Peyer's patch (tissue), 4 donors: ENCODE measurements around the gene PDE2A. TPM values are rescaled to one million over a fixed set of nuclear protein-coding genes. Genes with fewer than 3 reads are reported as not detected.
"Not testable (repeated sequence)": the region's sequence is repeated elsewhere in the genome, so short reads cannot be mapped to it uniquely, and the experiment has no call there.

Experiments used
- DNase-seq, 3 donors: peaks; one replicate each; pipeline ENCODE4 v3.0.0-alpha.2; 2017 to 2019
- H3K27ac ChIP-seq, 4 donors: fragments of 200-600 bp; sonication (generic); one replicate each; pipeline ENCODE4 v1.5.1; 2016 to 2019
- H3K27me3 ChIP-seq, 2 donors: fragments of 200-600 bp; sonication (generic); one replicate each; pipeline ENCODE4 v1.5.1; 2019
- H3K36me3 ChIP-seq, 3 donors: fragments of 200-600 bp; sonication (generic); one replicate each; pipeline ENCODE4 v1.5.1; 2016 to 2019
- H3K4me1 ChIP-seq, 4 donors: fragments of 200-600 bp; sonication (generic); one replicate each; pipeline ENCODE4 v1.5.1; 2016 to 2019
- H3K4me3 ChIP-seq, 4 donors: fragments of 200-600 bp; sonication (generic); 1 replicate in 3 of 4; 2 replicates in 1 of 4; pipeline ENCODE4 v1.5.1; 2016 to 2019; ENCODE audit warnings: mild to moderate bottlenecking in 1 of 4
- H3K9me3 ChIP-seq, 4 donors: fragments of 200-600 bp; sonication (generic); one replicate each; pipeline ENCODE4 v1.5.1; 2016 to 2019; ENCODE audit warnings: mild to moderate bottlenecking in 1 of 4
- POLR2A ChIP-seq, 2 donors: fragments of 450-650 bp; IDR thresholded peaks; one replicate each; pipeline ENCODE4 v1.5.1; 2017; ENCODE audit warnings: antibody characterized with exemption in 2 of 2, mild to moderate bottlenecking in 2 of 2, moderate library complexity in 2 of 2
- total RNA-seq, 4 donors: library from RNA; depleted of rRNA; stranded (reverse); fragments of >200 nt; gene quantifications; one replicate each; pipeline ENCODE4 v1.1.0, GENCODE V29; 2016
- TF ChIP-seq, protein P1 (sequence below), 6 experiments: fragments of 450-650 bp in 4 of 6; fragments of 200-600 bp in 2 of 6; sonication (generic) in 1 of 6; IDR thresholded peaks; one replicate each; pipeline ENCODE4 v1.5.1; 2017 to 2019; ENCODE audit warnings: antibody characterized with exemption in 6 of 6, mild to moderate bottlenecking in 3 of 6, moderate library complexity in 1 of 6

PDE2A gene
- total RNA-seq, 4 donors from 2014 or later = 8.4 to 75.9 (median 33.1) TPM

GRCh38 chr11:72556433-72556832, 117.8 kb downstream of the PDE2A start:
- TF ChIP-seq, protein P1, sequence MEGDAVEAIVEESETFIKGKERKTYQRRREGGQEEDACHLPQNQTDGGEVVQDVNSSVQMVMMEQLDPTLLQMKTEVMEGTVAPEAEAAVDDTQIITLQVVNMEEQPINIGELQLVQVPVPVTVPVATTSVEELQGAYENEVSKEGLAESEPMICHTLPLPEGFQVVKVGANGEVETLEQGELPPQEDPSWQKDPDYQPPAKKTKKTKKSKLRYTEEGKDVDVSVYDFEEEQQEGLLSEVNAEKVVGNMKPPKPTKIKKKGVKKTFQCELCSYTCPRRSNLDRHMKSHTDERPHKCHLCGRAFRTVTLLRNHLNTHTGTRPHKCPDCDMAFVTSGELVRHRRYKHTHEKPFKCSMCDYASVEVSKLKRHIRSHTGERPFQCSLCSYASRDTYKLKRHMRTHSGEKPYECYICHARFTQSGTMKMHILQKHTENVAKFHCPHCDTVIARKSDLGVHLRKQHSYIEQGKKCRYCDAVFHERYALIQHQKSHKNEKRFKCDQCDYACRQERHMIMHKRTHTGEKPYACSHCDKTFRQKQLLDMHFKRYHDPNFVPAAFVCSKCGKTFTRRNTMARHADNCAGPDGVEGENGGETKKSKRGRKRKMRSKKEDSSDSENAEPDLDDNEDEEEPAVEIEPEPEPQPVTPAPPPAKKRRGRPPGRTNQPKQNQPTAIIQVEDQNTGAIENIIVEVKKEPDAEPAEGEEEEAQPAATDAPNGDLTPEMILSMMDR (IDR thresholded peaks at IDR 0.05) = no peak
- TF ChIP-seq POLR2A (IDR thresholded peaks at IDR 0.05) = no peak
- Histone ChIP-seq H3K36me3 (no peaks in the 10 kb centered on the region), H3K27me3 (no peaks in the 10 kb centered on the region), H3K4me1 (no peaks in the 10 kb centered on the region), H3K9me3 (no peaks in the 10 kb centered on the region), H3K4me3 (no peak overlapping the region), H3K27ac (no peak overlapping the region)
- DNase-seq = no peak

- not testable (repeated sequence) for DNase-seq, H3K27me3 ChIP-seq, H3K4me1 ChIP-seq, H3K36me3 ChIP-seq, H3K9me3 ChIP-seq, H3K27ac ChIP-seq, H3K4me3 ChIP-seq
Observed at GRCh38 chr11:72555014-72555522, 119.2 kb downstream of the PDE2A start.

DNA sequence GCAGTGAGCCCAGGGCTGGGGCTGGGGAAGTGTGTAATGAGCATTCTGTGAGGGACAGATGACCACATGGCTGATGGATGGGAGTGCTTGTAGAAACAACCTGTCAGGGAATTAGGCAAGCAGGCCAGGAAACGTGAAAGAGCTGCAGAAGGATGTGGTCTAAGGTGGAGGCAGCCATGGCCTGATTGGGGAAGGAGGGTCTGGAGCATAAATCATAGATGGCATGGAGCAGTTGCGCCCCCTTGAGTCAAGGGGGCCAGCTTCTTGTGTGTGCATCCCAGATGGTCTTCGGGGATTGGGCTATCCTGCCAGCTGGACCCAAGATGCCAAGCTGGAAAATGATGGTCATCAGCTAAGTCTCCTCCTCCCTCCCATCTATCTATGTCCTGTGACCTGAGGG, 120.5 kb downstream of the PDE2A start:
- no peaks in the 10 kb centered on the region for H3K4me1 ChIP-seq
- no peak overlapping the region for H3K27ac ChIP-seq
- no peak for DNase-seq
- no peak overlapping the region for H3K4me3 ChIP-seq
- no peak for TF ChIP-seq POLR2A (IDR thresholded peaks at IDR 0.05)
- TF ChIP-seq, protein P1 (IDR thresholded peaks at IDR 0.05) = peak in 1 of 6 experiments; percentile 18
- H3K27me3 ChIP-seq = no peaks in the 10 kb centered on the region
- no peaks in the 10 kb centered on the region for H3K9me3 ChIP-seq
- no peaks in the 10 kb centered on the region for H3K36me3 ChIP-seq

DNA sequence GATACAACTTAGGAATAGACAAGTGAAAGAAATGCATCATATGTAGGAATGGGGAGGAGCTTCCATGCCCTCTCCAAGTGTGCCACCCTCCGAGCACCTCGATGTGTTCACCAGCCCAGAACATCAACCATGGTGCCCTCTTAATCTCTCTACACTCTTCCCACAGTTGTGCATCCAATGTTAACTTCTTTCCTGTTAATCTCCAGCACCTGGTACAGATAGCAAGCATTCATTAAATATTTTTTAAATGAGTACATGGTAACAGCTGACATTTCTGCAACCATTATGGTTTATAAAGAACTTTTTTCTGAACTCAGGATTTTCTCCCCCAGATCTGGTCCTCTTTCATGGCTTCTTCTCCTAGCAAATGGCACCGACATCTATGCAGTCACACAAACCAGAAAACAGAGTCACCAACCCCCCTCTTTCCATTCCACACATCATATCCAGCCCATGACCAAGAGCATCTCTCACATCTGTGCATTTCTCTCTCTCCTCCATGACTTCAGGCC, 121.8 kb downstream of the PDE2A start:
- H3K4me1 ChIP-seq = no peaks in the 10 kb centered on the region
- no peak for DNase-seq
- H3K27ac ChIP-seq = no peak overlapping the region
- no peaks in the 10 kb centered on the region for H3K9me3 ChIP-seq
- H3K4me3 ChIP-seq = no peak overlapping the region
- H3K36me3 ChIP-seq = no peaks in the 10 kb centered on the region
- no peaks in the 10 kb centered on the region for H3K27me3 ChIP-seq
- TF ChIP-seq, protein P1 (IDR thresholded peaks at IDR 0.05) = no peak
- TF ChIP-seq POLR2A (IDR thresholded peaks at IDR 0.05) = no peak

GRCh38 chr11:72551571-72551970, 122.7 kb downstream of the PDE2A start:
- Histone ChIP-seq H3K4me1 (no peaks in the 10 kb centered on the region), H3K4me3 (no peak overlapping the region), H3K27me3 (no peaks in the 10 kb centered on the region), H3K36me3 (no peaks in the 10 kb centered on the region), H3K27ac (no peak overlapping the region), H3K9me3 (no peaks in the 10 kb centered on the region)
- TF ChIP-seq POLR2A (IDR thresholded peaks at IDR 0.05) = no peak
- TF ChIP-seq, protein P1 (IDR thresholded peaks at IDR 0.05) = no peak
- no peak for DNase-seq

- no peak for DNase-seq
- Histone ChIP-seq H3K4me1 (no peaks in the 10 kb centered on the region), H3K27me3 (no peaks in the 10 kb centered on the region), H3K36me3 (no peaks in the 10 kb centered on the region), H3K9me3 (no peaks in the 10 kb centered on the region), H3K4me3 (no peak overlapping the region), H3K27ac (no peak overlapping the region)
- TF ChIP-seq, protein P1 (IDR thresholded peaks at IDR 0.05) = no peak
- no peak for TF ChIP-seq POLR2A (IDR thresholded peaks at IDR 0.05)
Observed at GRCh38 chr11:72548463-72548862, 125.8 kb downstream of the PDE2A start.
